Measurements from ENCODE around the gene ITGA6. TPM values are rescaled to one million over a fixed set of nuclear protein-coding genes. Genes with fewer than 3 reads are reported as not detected.

ITGA6 gene
- total and polyA plus RNA-seq, 2 experiments from 2014 or later: 32.9 to 124 TPM

DNA sequence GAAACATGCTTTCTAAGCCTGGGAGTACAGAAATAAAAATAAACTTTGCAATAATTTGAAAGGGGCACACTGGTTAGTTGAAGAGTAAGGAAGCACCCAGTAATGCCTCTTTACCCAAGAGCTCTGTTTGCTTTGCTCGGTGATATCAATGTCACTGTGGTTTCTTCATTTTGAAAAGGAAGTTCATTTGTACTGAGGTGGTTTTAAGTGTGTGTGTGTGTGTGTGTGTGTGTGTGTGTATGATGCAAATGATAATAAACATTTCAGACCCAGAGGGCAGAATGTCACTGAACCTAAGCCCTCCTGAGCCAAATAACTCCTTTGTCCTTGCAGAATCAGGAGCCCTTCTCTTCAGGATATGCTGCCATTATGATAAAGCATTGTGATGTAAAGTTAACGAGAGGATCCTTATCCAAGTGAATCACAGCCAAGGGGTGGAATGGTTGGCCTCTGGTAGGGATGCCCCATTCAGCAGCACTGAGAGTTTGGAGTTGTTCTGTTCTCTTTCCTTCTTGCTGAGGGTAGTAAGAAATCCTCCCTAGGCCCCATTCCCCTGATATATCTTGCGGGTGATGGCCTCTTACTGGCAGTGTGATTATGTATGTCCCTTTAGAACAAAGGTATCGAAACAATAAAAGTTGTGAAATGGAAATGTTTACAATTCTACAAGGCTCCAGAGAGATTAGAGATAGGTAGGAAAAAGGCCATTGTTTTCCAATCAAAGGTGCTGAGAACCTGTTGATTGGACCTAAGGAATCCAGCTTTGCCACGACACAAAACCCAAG is 7.6 kb downstream of the ITGA6 start:
- H3K9me2 ChIP-seq (ENCODE audit: insufficient read depth): peaks cover 11% of the 10 kb centered on the region
- Mint-ChIP-seq H3K36me3 (ENCODE audit: low read depth) (no peaks in the 10 kb centered on the region), H3K4me1 (peaks cover 76% of the 10 kb centered on the region), H3K27ac (peak overlapping the region; percentile 73), H3K4me3 (peak overlapping the region; percentile 38), H3K9me3 (no peaks in the 10 kb centered on the region), H3K27me3 (ENCODE audit: insufficient read depth, low read depth, poor library complexity) (no peaks in the 10 kb centered on the region)
- DNase-seq (ENCODE audit: low spot score) (peak; percentile 71), ATAC-seq (peak; percentile 79)
- peaks cover 99% of the 10 kb centered on the region for H3K79me2 ChIP-seq (replicated peaks; ENCODE audit: insufficient read depth)
- H4K20me1 ChIP-seq (replicated peaks; ENCODE audit: insufficient read depth): peaks cover 19% of the 10 kb centered on the region
- TF ChIP-seq, protein P1, sequence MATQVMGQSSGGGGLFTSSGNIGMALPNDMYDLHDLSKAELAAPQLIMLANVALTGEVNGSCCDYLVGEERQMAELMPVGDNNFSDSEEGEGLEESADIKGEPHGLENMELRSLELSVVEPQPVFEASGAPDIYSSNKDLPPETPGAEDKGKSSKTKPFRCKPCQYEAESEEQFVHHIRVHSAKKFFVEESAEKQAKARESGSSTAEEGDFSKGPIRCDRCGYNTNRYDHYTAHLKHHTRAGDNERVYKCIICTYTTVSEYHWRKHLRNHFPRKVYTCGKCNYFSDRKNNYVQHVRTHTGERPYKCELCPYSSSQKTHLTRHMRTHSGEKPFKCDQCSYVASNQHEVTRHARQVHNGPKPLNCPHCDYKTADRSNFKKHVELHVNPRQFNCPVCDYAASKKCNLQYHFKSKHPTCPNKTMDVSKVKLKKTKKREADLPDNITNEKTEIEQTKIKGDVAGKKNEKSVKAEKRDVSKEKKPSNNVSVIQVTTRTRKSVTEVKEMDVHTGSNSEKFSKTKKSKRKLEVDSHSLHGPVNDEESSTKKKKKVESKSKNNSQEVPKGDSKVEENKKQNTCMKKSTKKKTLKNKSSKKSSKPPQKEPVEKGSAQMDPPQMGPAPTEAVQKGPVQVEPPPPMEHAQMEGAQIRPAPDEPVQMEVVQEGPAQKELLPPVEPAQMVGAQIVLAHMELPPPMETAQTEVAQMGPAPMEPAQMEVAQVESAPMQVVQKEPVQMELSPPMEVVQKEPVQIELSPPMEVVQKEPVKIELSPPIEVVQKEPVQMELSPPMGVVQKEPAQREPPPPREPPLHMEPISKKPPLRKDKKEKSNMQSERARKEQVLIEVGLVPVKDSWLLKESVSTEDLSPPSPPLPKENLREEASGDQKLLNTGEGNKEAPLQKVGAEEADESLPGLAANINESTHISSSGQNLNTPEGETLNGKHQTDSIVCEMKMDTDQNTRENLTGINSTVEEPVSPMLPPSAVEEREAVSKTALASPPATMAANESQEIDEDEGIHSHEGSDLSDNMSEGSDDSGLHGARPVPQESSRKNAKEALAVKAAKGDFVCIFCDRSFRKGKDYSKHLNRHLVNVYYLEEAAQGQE (IDR thresholded peaks at IDR 0.05; ENCODE audit: unreplicated experiment): no peak
- TF ChIP-seq, protein P2, sequence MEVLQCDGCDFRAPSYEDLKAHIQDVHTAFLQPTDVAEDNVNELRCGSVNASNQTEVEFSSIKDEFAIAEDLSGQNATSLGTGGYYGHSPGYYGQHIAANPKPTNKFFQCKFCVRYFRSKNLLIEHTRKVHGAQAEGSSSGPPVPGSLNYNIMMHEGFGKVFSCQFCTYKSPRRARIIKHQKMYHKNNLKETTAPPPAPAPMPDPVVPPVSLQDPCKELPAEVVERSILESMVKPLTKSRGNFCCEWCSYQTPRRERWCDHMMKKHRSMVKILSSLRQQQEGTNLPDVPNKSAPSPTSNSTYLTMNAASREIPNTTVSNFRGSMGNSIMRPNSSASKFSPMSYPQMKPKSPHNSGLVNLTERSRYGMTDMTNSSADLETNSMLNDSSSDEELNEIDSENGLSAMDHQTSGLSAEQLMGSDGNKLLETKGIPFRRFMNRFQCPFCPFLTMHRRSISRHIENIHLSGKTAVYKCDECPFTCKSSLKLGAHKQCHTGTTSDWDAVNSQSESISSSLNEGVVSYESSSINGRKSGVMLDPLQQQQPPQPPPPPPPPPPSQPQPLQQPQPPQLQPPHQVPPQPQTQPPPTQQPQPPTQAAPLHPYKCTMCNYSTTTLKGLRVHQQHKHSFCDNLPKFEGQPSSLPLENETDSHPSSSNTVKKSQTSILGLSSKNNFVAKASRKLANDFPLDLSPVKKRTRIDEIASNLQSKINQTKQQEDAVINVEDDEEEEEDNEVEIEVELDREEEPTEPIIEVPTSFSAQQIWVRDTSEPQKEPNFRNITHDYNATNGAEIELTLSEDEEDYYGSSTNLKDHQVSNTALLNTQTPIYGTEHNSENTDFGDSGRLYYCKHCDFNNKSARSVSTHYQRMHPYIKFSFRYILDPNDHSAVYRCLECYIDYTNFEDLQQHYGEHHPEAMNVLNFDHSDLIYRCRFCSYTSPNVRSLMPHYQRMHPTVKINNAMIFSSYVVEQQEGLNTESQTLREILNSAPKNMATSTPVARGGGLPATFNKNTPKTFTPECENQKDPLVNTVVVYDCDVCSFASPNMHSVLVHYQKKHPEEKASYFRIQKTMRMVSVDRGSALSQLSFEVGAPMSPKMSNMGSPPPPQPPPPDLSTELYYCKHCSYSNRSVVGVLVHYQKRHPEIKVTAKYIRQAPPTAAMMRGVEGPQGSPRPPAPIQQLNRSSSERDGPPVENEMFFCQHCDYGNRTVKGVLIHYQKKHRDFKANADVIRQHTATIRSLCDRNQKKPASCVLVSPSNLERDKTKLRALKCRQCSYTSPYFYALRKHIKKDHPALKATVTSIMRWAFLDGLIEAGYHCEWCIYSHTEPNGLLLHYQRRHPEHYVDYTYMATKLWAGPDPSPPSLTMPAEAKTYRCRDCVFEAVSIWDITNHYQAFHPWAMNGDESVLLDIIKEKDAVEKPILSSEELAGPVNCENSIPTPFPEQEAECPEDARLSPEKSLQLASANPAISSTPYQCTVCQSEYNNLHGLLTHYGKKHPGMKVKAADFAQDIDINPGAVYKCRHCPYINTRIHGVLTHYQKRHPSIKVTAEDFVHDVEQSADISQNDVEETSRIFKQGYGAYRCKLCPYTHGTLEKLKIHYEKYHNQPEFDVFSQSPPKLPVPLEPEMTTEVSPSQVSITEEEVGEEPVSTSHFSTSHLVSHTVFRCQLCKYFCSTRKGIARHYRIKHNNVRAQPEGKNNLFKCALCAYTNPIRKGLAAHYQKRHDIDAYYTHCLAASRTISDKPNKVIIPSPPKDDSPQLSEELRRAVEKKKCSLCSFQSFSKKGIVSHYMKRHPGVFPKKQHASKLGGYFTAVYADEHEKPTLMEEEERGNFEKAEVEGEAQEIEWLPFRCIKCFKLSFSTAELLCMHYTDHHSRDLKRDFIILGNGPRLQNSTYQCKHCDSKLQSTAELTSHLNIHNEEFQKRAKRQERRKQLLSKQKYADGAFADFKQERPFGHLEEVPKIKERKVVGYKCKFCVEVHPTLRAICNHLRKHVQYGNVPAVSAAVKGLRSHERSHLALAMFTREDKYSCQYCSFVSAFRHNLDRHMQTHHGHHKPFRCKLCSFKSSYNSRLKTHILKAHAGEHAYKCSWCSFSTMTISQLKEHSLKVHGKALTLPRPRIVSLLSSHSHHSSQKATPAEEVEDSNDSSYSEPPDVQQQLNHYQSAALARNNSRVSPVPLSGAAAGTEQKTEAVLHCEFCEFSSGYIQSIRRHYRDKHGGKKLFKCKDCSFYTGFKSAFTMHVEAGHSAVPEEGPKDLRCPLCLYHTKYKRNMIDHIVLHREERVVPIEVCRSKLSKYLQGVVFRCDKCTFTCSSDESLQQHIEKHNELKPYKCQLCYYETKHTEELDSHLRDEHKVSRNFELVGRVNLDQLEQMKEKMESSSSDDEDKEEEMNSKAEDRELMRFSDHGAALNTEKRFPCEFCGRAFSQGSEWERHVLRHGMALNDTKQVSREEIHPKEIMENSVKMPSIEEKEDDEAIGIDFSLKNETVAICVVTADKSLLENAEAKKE (CRISPR knock-in tag; IDR thresholded peaks at IDR 0.05): peak; percentile 80
- H2AFZ ChIP-seq: no peak overlapping the region
- 0 out of 2 replicates have a peak overlapping the region, but pooled peaks have one; percentile 8 for H3K4me3 ChIP-seq
- no peaks in the 10 kb centered on the region for H3K27me3 ChIP-seq (ENCODE audit: insufficient read depth)
- H3K36me3 ChIP-seq (ENCODE audit: insufficient read depth): no peaks in the 10 kb centered on the region
- H3K4me1 ChIP-seq (ENCODE audit: insufficient read depth): peaks cover 99% of the 10 kb centered on the region
- peak overlapping the region; percentile 60 for H3K27ac ChIP-seq (ENCODE audit: low read depth)
- peak overlapping the region; percentile 24 for H3K4me2 ChIP-seq
- no peaks in the 10 kb centered on the region for H3F3A ChIP-seq (replicated peaks; ENCODE audit: low read depth)

Data from GM23338 (cell line).